GM12878 (cell line): ENCODE measurements around the gene SLC39A1. TPM values are rescaled to one million over a fixed set of nuclear protein-coding genes. Genes with fewer than 3 reads are reported as not detected.

Experiments
- ATAC-seq: fragments of 200-7000 bp; cut with Tn5 transposase; 3 replicates; pipeline ENCODE4 v1.9.1; 2020; ENCODE audit warnings: mild to moderate bottlenecking, moderate library complexity
- BruUV-seq: library from RNA; stranded (reverse); fragments of 400-500 nt; replicated peaks from 2 replicates; lab custom pipeline; 2021; lab: Mats Ljungman, UMichigan
- CTCF ChIA-PET: fragments of 300-600 bp; sonication (Branson Sonifier 250); formaldehyde crosslinking; extraction: SDS; loops from one replicate; lab custom pipeline; 2021; ENCODE audit warnings: inconsistent platforms; lab: Yijun Ruan, JAX
- POLR2A ChIA-PET: fragments of 350-600 bp; formaldehyde crosslinking; extraction: SDS; loops from one replicate; lab custom pipeline; 2021; ENCODE audit warnings: inconsistent platforms; lab: Charles Lee
- RAD21 ChIA-PET: fragments of 300-600 bp; sonication (Branson Sonifier 250); formaldehyde crosslinking; loops from one replicate; lab custom pipeline; 2023; ENCODE audit warnings: antibody characterized with exemption; ENCODE audit not compliant: unreplicated experiment; lab: Charles Lee
- SMC1A ChIA-PET: fragments of 300-600 bp; sonication (Branson Sonifier 250); formaldehyde crosslinking; loops from one replicate; lab custom pipeline; 2023; ENCODE audit not compliant: unreplicated experiment, uncharacterized antibody; lab: Charles Lee
- DNase-seq: peaks from one replicate; pipeline ENCODE4 v3.0.0-alpha.2; 2011; ENCODE audit warnings: low read depth, low spot score
- FAIRE-seq: peaks from 3 replicates; lab custom pipeline; 2011; peaks lifted over from hg19 to GRCh38; lab: Jason Lieb, UNC
- H2AFZ ChIP-seq: 2 replicates; pipeline ENCODE4 v1.6.0; 2011; ENCODE audit warnings: low read depth, low read length, control low read depth; ENCODE audit not compliant: control insufficient read depth
- H3K27ac ChIP-seq: 2 replicates; pipeline ENCODE4 v1.5.1; 2011; ENCODE audit warnings: control low read depth; ENCODE audit not compliant: control insufficient read depth, insufficient read depth
- H3K27me3 ChIP-seq, 2 experiments: replicated peaks in 1 of 2; 2 replicates each; pipeline versions ENCODE4 v1.6.0 to v1.6.1; 2011; ENCODE audit warnings: low read length in 1 of 2; ENCODE audit not compliant: control insufficient read depth in 2 of 2, insufficient read depth in 2 of 2
- H3K36me3 ChIP-seq, 2 experiments: 2 replicates each; pipeline ENCODE4 v1.5.1; 2011; ENCODE audit warnings: low read length in 1 of 2; ENCODE audit not compliant: control insufficient read depth in 2 of 2, insufficient read depth in 2 of 2
- H3K4me1 ChIP-seq: 2 replicates; pipeline ENCODE4 v1.6.1; 2011; ENCODE audit warnings: mild to moderate bottlenecking, low read length, moderate library complexity, mixed read lengths; ENCODE audit not compliant: control insufficient read depth, insufficient read depth
- H3K4me2 ChIP-seq: 2 replicates; pipeline ENCODE4 v1.6.0; 2011; ENCODE audit warnings: control low read depth; ENCODE audit not compliant: control insufficient read depth, insufficient read depth
- H3K4me3 ChIP-seq: fragments of 200-600 bp; sonication (generic); 2 replicates; pipeline ENCODE4 v1.5.1; 2016
- H3K79me2 ChIP-seq: 2 replicates; pipeline ENCODE4 v1.6.0; 2011; ENCODE audit warnings: low read length; ENCODE audit not compliant: control insufficient read depth, insufficient read depth
- H3K9ac ChIP-seq: 2 replicates; pipeline ENCODE4 v1.8.0; 2011; ENCODE audit warnings: low read length, control low read depth, mixed read lengths; ENCODE audit not compliant: control insufficient read depth, insufficient read depth
- H3K9me3 ChIP-seq: replicated peaks from 3 replicates; pipeline ENCODE4 v1.5.1; 2011; ENCODE audit warnings: mild to moderate bottlenecking, low read length; ENCODE audit not compliant: control insufficient read depth, insufficient read depth
- H4K20me1 ChIP-seq: 2 replicates; pipeline ENCODE4 v1.6.0; 2011; ENCODE audit not compliant: control insufficient read depth, insufficient read depth
- ATF7 ChIP-seq: fragments of 450-650 bp; IDR thresholded peaks from 2 replicates; pipeline ENCODE4 v1.6.1; 2016; ENCODE audit warnings: low read depth, mild to moderate bottlenecking
- BHLHE40 ChIP-seq, 2 experiments: fragments of 450-650 bp in 1 of 2; IDR thresholded peaks; 2 replicates each; pipeline ENCODE4 v1.6.1; 2011 to 2017; ENCODE audit warnings: low read depth in 2 of 2, borderline replicate concordance in 1 of 2, improper control_type of control experiment in 1 of 2, low read length in 1 of 2, mild to moderate bottlenecking in 1 of 2
- E4F1 ChIP-seq: fragments of 450-650 bp; IDR thresholded peaks from 2 replicates; pipeline ENCODE4 v1.6.1; 2018; ENCODE audit warnings: borderline replicate concordance, mild to moderate bottlenecking; ENCODE audit not compliant: partially characterized antibody
- EED ChIP-seq: sonication (generic); IDR thresholded peaks from 2 replicates; pipeline ENCODE4 v1.6.1; 2016; ENCODE audit warnings: antibody characterized with exemption, low read depth
- EGR1 ChIP-seq, 2 experiments: IDR thresholded peaks; 1 replicate in 1 of 2; 2 replicates in 1 of 2; pipeline ENCODE4 v1.6.1; 2011 to 2012; ENCODE audit warnings: low read depth in 2 of 2, low read length in 2 of 2, borderline replicate concordance in 1 of 2, mild to moderate bottlenecking in 1 of 2, moderate library complexity in 1 of 2
- ELK1 ChIP-seq: IDR thresholded peaks from 2 replicates; pipeline ENCODE4 v1.6.1; 2012; ENCODE audit warnings: low read depth, low read length, improper control_type of control experiment
- MEF2A ChIP-seq: IDR thresholded peaks from 2 replicates; pipeline ENCODE4 v1.6.1; 2011; ENCODE audit warnings: low read depth, mild to moderate bottlenecking, low read length, moderate library complexity; ENCODE audit not compliant: insufficient read depth
- PAX8 ChIP-seq: fragments of 450-650 bp; IDR thresholded peaks from 2 replicates; pipeline ENCODE4 v1.6.1; 2017; ENCODE audit warnings: mild to moderate bottlenecking, moderate library complexity
- SIX5 ChIP-seq: IDR thresholded peaks from 2 replicates; pipeline ENCODE4 v1.6.1; 2011; ENCODE audit warnings: mild to moderate bottlenecking, low read depth, low read length, moderate library complexity; ENCODE audit not compliant: severe bottlenecking
- TCF7 ChIP-seq: IDR thresholded peaks from 2 replicates; pipeline ENCODE4 v1.6.1; 2014; ENCODE audit warnings: antibody characterized with exemption, borderline replicate concordance
- USF1 ChIP-seq: IDR thresholded peaks from 2 replicates; pipeline ENCODE4 v1.6.1; 2011; ENCODE audit warnings: borderline replicate concordance, low read depth, mild to moderate bottlenecking, moderate library complexity, mixed read lengths, low read length; ENCODE audit not compliant: insufficient read depth; ENCODE audit errors: extremely low read length
- WRNIP1 ChIP-seq: IDR thresholded peaks from 2 replicates; pipeline ENCODE4 v1.6.1; 2011; ENCODE audit warnings: low read depth, low read length, improper control_type of control experiment, borderline replicate concordance
- ZZZ3 ChIP-seq: IDR thresholded peaks from 2 replicates; pipeline ENCODE4 v1.6.1; 2011; ENCODE audit warnings: low read depth; ENCODE audit not compliant: control insufficient read depth, insufficient read length
- WGBS: methylation state at CpG from one replicate; pipeline ENCODE4 v1.1.6; 2016; ENCODE audit warnings: low lambda C conversion rate; ENCODE audit not compliant: insufficient replicate concordance, insufficient coverage; ENCODE audit errors: missing lambda C conversion rate; 5-methylcytosine and 5-hydroxymethylcytosine counted together
- in situ Hi-C: fragments of 300-500 bp; cut with MboI; formaldehyde crosslinking; loops from 9 replicates; pipeline ENCODE4 v1.14.3; 2018; ENCODE audit warnings: mixed read lengths
- intact Hi-C: fragments of 100-400 bp; cut with micrococcal nuclease; formaldehyde crosslinking; loops from one replicate; pipeline ENCODE4 v1.14.2; 2022; ENCODE audit not compliant: unreplicated experiment
- polyA plus RNA-seq, 11 experiments: library from polyadenylated mRNA; depleted of rRNA in 4 of 11; unstranded in 6 of 11; stranded (reverse) in 5 of 11; fragments of >200 nt; fragmentation: Nextera tagmentation in 4 of 11; fragmentation: Illumina TruSeq in 1 of 11; extraction: Ambion mirVana in 4 of 11; extraction: Trizol in 1 of 11; gene quantifications; 1 replicate in 1 of 11; 2 replicates in 10 of 11; pipeline versions ENCODE4 v1.2.1 to v1.2.3, GENCODE V29; 2011 to 2016; ENCODE audit warnings: inconsistent platforms in 2 of 11, missing spikeins in 2 of 11, low read depth in 1 of 11
- total RNA-seq, 4 experiments: library from RNA; depleted of rRNA in 3 of 4; stranded (reverse); fragments of >200 nt in 3 of 4; fragmentation: Illumina TruSeq in 1 of 4; extraction: Trizol in 1 of 4; gene quantifications; 2 replicates each; pipeline versions ENCODE4 v1.2.1 to v1.2.3, GENCODE V29; 2013 to 2021

SLC39A1 gene
- total and polyA plus RNA-seq, 10 of the 15 experiments (the other 5 are each of a cell fraction or from before 2014, with no cell fraction given), result 8.8 to 98.6 (median 72.4) TPM

DNA sequence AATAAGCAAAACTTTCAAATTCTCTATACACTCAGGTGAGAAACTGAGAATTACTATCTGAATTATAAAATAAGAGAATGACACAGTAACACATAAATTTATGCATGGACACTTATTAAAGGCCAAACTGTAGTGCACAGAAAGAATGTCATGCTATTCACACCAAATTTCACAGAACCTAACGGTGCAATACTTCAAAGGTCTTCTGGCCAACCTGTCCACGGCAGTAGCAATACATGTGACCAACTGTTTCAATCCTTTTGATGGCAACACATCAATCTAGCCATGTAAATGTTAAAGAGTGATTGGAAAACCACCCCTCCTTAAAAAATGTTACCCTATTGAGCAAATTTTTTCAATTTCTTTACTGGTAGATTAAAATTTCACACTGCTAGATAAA, 51.0 kb downstream of the SLC39A1 start:
- TF ChIP-seq ZZZ3 (no peak), WRNIP1 (no peak), MEF2A (no peak), EGR1 (IDR thresholded peaks at IDR 0.05; ENCODE audit: borderline replicate concordance in 1 of 2, low read depth in 2 of 2, low read length in 2 of 2) (no peak), SIX5 (no peak), TCF7 (no peak), USF1 (no peak), BHLHE40 (IDR thresholded peaks at IDR 0.05; ENCODE audit: borderline replicate concordance in 1 of 2, low read depth in 2 of 2, low read length in 1 of 2) (no peak), ATF7 (no peak), ELK1 (no peak), EED (no peak), PAX8 (no peak), E4F1 (no peak)
- Histone ChIP-seq H3K9ac (no peak overlapping the region), H3K9me3 (no peaks in the 10 kb centered on the region), H3K4me3 (no peak overlapping the region), H3K79me2 (peaks cover 79% of the 10 kb centered on the region), H3K36me3 (peaks cover 2 to 6% of the 10 kb centered on the region in 2 experiments), H4K20me1 (no peaks in the 10 kb centered on the region; the same call in none of the 2 replicates), H3K4me2 (no peak overlapping the region), H3K27me3 (no peaks in the 10 kb centered on the region), H2AFZ (no peak overlapping the region), H3K4me1 (no peaks in the 10 kb centered on the region; the same call in 1 of the 2 replicates), H3K27ac (no peak overlapping the region)
- no peak for ATAC-seq
- in situ Hi-C loops, result no loop called here
- intact Hi-C loops, result no loop called here
- CTCF ChIA-PET, result interaction anchor here (14.9 kb wide), 1 partner anchor 89 kb away, joined by 138 read pairs; no protein-coding TSS in a partner anchor
- POLR2A ChIA-PET, result interaction anchor here (1.2 kb wide), 1 partner anchor 32 kb away, joined by 4 read pairs; no protein-coding TSS in a partner anchor
- no TSS peak for BruUV-seq
- SMC1A ChIA-PET, result interaction anchor here (1.1 to 5.1 kb wide), 4 partner anchors 7 to 90 kb away, joined by 3 to 27 read pairs (median 4); no protein-coding TSS in a partner anchor
- WGBS, result 96% methylated on average over 2 of the region's 2 CpGs
- no peak for FAIRE-seq
- RAD21 ChIA-PET, result no interaction called here
- DNase-seq, result no peak
